ENCODE results near the gene GPC1.

GPC1 gene

GRCh38 chr2:240434728-240435456, 571 bp upstream of the GPC1 start:
- peaks cover 5% of the 10 kb centered on the region; the same call in 1 of the 2 replicates for H3K4me1 ChIP-seq (ENCODE audit: control insufficient read depth, insufficient read depth, low read length)
- peak overlapping the region; percentile 3 for H3K27ac ChIP-seq (ENCODE audit: low read depth, low read length)
- H3K9me3 ChIP-seq (ENCODE audit: control insufficient read depth, insufficient read depth, low read length): no peaks in the 10 kb centered on the region
- no peaks in the 10 kb centered on the region for H3K36me3 ChIP-seq (ENCODE audit: control insufficient read depth, insufficient read depth, low read length)
- H3K9ac ChIP-seq (ENCODE audit: low read depth, low read length): no peak overlapping the region
- peaks cover 31% of the 10 kb centered on the region for H3K27me3 ChIP-seq (ENCODE audit: control insufficient read depth, insufficient read depth, low read length)
- peak overlapping the region; percentile 72 for H3K4me3 ChIP-seq (ENCODE audit: low read depth, low read length)

- Histone ChIP-seq H3K4me1 (ENCODE audit: control insufficient read depth, insufficient read depth, low read length) (peaks cover 5% of the 10 kb centered on the region; the same call in 1 of the 2 replicates), H3K27ac (ENCODE audit: low read depth, low read length) (peak overlapping the region; percentile 55), H3K9ac (ENCODE audit: low read depth, low read length) (0 out of 2 replicates have a peak overlapping the region, but pooled peaks have one; percentile 44), H3K9me3 (ENCODE audit: control insufficient read depth, insufficient read depth, low read length) (no peaks in the 10 kb centered on the region), H3K4me3 (ENCODE audit: low read depth, low read length) (peak overlapping the region; percentile 72), H3K36me3 (ENCODE audit: control insufficient read depth, insufficient read depth, low read length) (no peaks in the 10 kb centered on the region), H3K27me3 (ENCODE audit: control insufficient read depth, insufficient read depth, low read length) (peaks cover 31% of the 10 kb centered on the region)
Observed at GRCh38 chr2:240435948-240436682, 652 bp downstream of the GPC1 start.

- Histone ChIP-seq H3K27ac (ENCODE audit: low read depth, low read length) (no peak overlapping the region), H3K36me3 (ENCODE audit: control insufficient read depth, insufficient read depth, low read length) (no peaks in the 10 kb centered on the region), H3K27me3 (ENCODE audit: control insufficient read depth, insufficient read depth, low read length) (peaks cover 31% of the 10 kb centered on the region), H3K9me3 (ENCODE audit: control insufficient read depth, insufficient read depth, low read length) (no peaks in the 10 kb centered on the region), H3K9ac (ENCODE audit: low read depth, low read length) (no peak overlapping the region), H3K4me1 (ENCODE audit: control insufficient read depth, insufficient read depth, low read length) (peaks cover 5% of the 10 kb centered on the region; the same call in 1 of the 2 replicates), H3K4me3 (ENCODE audit: low read depth, low read length) (peak overlapping the region; percentile 72)
Observed at GRCh38 chr2:240436683-240437550, 1.5 kb downstream of the GPC1 start.

GRCh38 chr2:240437551-240437860, 2.0 kb downstream of the GPC1 start:
- Histone ChIP-seq H3K36me3 (ENCODE audit: control insufficient read depth, insufficient read depth, low read length) (no peaks in the 10 kb centered on the region), H3K27ac (ENCODE audit: low read depth, low read length) (no peak overlapping the region), H3K27me3 (ENCODE audit: control insufficient read depth, insufficient read depth, low read length) (peaks cover 31% of the 10 kb centered on the region), H3K4me3 (ENCODE audit: low read depth, low read length) (no peak overlapping the region), H3K4me1 (ENCODE audit: control insufficient read depth, insufficient read depth, low read length) (peaks cover 5% of the 10 kb centered on the region; the same call in 1 of the 2 replicates), H3K9me3 (ENCODE audit: control insufficient read depth, insufficient read depth, low read length) (no peaks in the 10 kb centered on the region), H3K9ac (ENCODE audit: low read depth, low read length) (no peak overlapping the region)

GRCh38 chr2:240437861-240438809, 2.7 kb downstream of the GPC1 start:
- Histone ChIP-seq H3K27me3 (ENCODE audit: control insufficient read depth, insufficient read depth, low read length) (peaks cover 31% of the 10 kb centered on the region), H3K36me3 (ENCODE audit: control insufficient read depth, insufficient read depth, low read length) (no peaks in the 10 kb centered on the region), H3K9me3 (ENCODE audit: control insufficient read depth, insufficient read depth, low read length) (no peaks in the 10 kb centered on the region), H3K9ac (ENCODE audit: low read depth, low read length) (no peak overlapping the region), H3K27ac (ENCODE audit: low read depth, low read length) (no peak overlapping the region), H3K4me1 (ENCODE audit: control insufficient read depth, insufficient read depth, low read length) (peaks cover 5% of the 10 kb centered on the region; the same call in 1 of the 2 replicates), H3K4me3 (ENCODE audit: low read depth, low read length) (no peak overlapping the region)

- H3K27me3 ChIP-seq (ENCODE audit: control insufficient read depth, insufficient read depth, low read length): peaks cover 23% of the 10 kb centered on the region
- no peaks in the 10 kb centered on the region for H3K36me3 ChIP-seq (ENCODE audit: control insufficient read depth, insufficient read depth, low read length)
- no peak overlapping the region for H3K27ac ChIP-seq (ENCODE audit: low read depth, low read length)
- no peaks in the 10 kb centered on the region for H3K9me3 ChIP-seq (ENCODE audit: control insufficient read depth, insufficient read depth, low read length)
- no peak overlapping the region for H3K9ac ChIP-seq (ENCODE audit: low read depth, low read length)
- H3K4me1 ChIP-seq (ENCODE audit: control insufficient read depth, insufficient read depth, low read length): peaks cover 5% of the 10 kb centered on the region; the same call in 1 of the 2 replicates
- no peak overlapping the region for H3K4me3 ChIP-seq (ENCODE audit: low read depth, low read length)
Observed at GRCh38 chr2:240438810-240439697, 3.6 kb downstream of the GPC1 start.

GRCh38 chr2:240439698-240440151, 4.3 kb downstream of the GPC1 start:
- Histone ChIP-seq H3K9me3 (ENCODE audit: control insufficient read depth, insufficient read depth, low read length) (no peaks in the 10 kb centered on the region), H3K36me3 (ENCODE audit: control insufficient read depth, insufficient read depth, low read length) (no peaks in the 10 kb centered on the region), H3K27me3 (ENCODE audit: control insufficient read depth, insufficient read depth, low read length) (peaks cover 21% of the 10 kb centered on the region), H3K9ac (ENCODE audit: low read depth, low read length) (no peak overlapping the region), H3K27ac (ENCODE audit: low read depth, low read length) (no peak overlapping the region), H3K4me3 (ENCODE audit: low read depth, low read length) (no peak overlapping the region), H3K4me1 (ENCODE audit: control insufficient read depth, insufficient read depth, low read length) (peaks cover 5% of the 10 kb centered on the region; the same call in 1 of the 2 replicates)

- Histone ChIP-seq H3K9me3 (ENCODE audit: control insufficient read depth, insufficient read depth, low read length) (no peaks in the 10 kb centered on the region), H3K36me3 (ENCODE audit: control insufficient read depth, insufficient read depth, low read length) (no peaks in the 10 kb centered on the region), H3K27ac (ENCODE audit: low read depth, low read length) (no peak overlapping the region), H3K9ac (ENCODE audit: low read depth, low read length) (no peak overlapping the region), H3K4me1 (ENCODE audit: control insufficient read depth, insufficient read depth, low read length) (peaks cover 5% of the 10 kb centered on the region; the same call in 1 of the 2 replicates), H3K27me3 (ENCODE audit: control insufficient read depth, insufficient read depth, low read length) (peaks cover 21% of the 10 kb centered on the region), H3K4me3 (ENCODE audit: low read depth, low read length) (no peak overlapping the region)
Observed at GRCh38 chr2:240440251-240440650, 4.8 kb downstream of the GPC1 start.

GRCh38 chr2:240440704-240441320, 5.3 kb downstream of the GPC1 start:
- peaks cover 5% of the 10 kb centered on the region; the same call in 1 of the 2 replicates for H3K4me1 ChIP-seq (ENCODE audit: control insufficient read depth, insufficient read depth, low read length)
- H3K27ac ChIP-seq (ENCODE audit: low read depth, low read length): no peak overlapping the region
- no peak overlapping the region for H3K4me3 ChIP-seq (ENCODE audit: low read depth, low read length)
- H3K27me3 ChIP-seq (ENCODE audit: control insufficient read depth, insufficient read depth, low read length): peaks cover 21% of the 10 kb centered on the region
- H3K9ac ChIP-seq (ENCODE audit: low read depth, low read length): no peak overlapping the region
- H3K9me3 ChIP-seq (ENCODE audit: control insufficient read depth, insufficient read depth, low read length): no peaks in the 10 kb centered on the region
- no peaks in the 10 kb centered on the region for H3K36me3 ChIP-seq (ENCODE audit: control insufficient read depth, insufficient read depth, low read length)

Data from HUES48 (cell line).